ENCODE data around the gene HOXB8. TPM values are rescaled to one million over a fixed set of nuclear protein-coding genes. Genes with fewer than 3 reads are reported as not detected.

The HOXB8 gene
- total and polyA plus RNA-seq, 2 donors, result 0.07 TPM; not detected in 1

DNA sequence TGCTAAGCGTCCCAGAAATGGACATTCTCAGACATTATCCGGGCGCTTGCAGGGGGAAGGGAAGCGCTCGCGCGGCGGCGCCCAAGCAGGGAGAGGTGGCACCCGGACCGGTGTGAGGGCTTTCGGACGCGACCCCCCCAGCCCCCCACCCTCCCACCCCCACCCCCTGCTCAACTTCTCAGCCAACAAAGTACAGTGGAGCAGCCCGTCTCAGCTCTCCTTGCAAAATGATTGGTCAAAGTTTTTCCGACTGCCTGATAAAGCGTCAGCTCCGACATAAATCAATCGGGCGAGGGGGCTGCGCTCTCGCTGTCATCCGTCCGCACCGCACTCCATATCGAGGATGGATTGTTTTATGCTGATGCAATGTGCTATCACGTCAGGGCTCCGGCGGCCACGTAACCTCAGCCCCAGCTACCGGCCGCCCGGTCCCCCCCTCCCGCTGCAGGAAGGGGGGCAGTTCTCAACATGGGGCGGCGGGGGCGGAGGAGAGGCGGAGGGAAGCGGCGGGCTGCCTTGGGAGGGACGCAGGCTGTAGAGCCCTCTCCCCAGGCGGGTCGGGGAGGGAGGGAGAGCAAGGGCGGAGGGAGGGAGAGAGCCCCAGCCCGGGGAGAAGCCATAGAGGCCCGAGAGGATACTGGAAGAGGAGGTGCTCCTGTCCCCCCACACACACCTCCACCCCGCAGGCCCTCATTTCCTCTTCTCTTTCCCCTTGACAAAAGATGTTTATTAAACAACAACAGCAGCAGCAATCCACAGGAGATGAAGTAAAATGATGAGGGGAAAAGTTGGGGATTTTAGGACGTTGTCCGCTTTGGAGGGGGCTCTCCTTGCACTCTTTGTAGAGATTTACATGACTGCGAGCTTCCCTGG lies 11.4 kb upstream of the HOXB8 start, which contains the start of gene HOXB9:
Gene HOXB9, minus strand, starts transcription at position 114 of the 873 bp plus-strand sequence. Its CDS starts 89 bp downstream, at position 25.
- 3% methylated on average over 50 of the region's 50 CpGs for WGBS
- peaks cover 0 to 11% of the 10 kb centered on the region in 2 donors for H3K4me1 ChIP-seq (ENCODE audit: control insufficient read depth in 2 of 2, insufficient read depth in 2 of 2, low read length in 2 of 2)
- no peak within 1 kb of the TSS for H3K27ac ChIP-seq (ENCODE audit: low read depth in 1 of 2, low read length in 1 of 2)
- no peaks in the 10 kb centered on the region for H3K36me3 ChIP-seq (ENCODE audit: control insufficient read depth in 2 of 2, insufficient read depth in 2 of 2, low read length in 1 of 2)
- no peak for DNase-seq (ENCODE audit: low read depth in 6 of 9, low spot score in 9 of 9)
- peaks cover 0 to 9% of the 10 kb centered on the region in 2 donors for H3K9me3 ChIP-seq (ENCODE audit: control insufficient read depth in 2 of 2, insufficient read depth in 1 of 2, low read length in 1 of 2)
- H3K4me3 ChIP-seq (ENCODE audit: low read length in 2 of 2), result peak within 1 kb of the TSS in 1 of 2 donors; percentile 22
- H3K27me3 ChIP-seq (ENCODE audit: control insufficient read depth in 2 of 2, insufficient read depth in 1 of 2, low read length in 1 of 2), result peaks cover 82 to 100% of the 10 kb centered on the region in 2 donors

DNA sequence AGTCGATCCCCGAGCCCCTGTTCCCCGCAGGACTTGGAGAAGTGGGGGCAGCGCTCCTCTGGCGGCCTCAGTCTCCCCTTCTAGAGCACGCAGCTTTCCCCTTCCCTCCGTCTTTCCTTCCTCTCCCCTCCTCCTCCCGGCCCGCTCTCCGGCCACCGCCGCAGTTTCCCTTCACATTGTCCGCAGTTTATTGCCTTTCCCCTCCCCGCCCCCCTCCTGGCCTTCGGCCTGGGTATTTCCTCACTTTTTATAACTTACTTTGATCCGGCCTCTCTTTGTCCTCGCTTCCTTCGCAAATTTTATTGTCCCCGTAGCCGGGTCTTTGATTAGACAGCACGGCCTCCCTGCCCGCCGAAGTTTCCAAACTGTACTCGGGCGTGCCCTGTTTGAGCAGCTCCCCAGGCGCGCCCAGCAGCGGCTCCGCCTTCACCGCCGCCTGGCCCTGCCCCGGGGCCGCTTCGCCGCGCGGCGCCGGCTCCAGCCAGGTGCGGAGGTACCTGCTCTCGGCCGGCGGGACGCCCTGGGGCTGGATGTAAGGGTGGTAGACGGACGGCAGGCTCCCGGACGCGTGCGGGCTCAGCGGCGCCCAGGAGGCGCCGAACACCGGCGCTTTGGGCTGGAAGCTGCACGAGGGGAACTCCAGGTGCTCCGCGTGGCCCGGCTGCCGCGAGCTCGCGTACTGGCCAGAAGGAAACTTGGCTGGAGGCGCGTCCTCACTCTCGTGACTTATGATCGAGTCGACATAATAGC lies 10.6 kb upstream of the HOXB8 start:
- peaks cover 82 to 100% of the 10 kb centered on the region in 2 donors for H3K27me3 ChIP-seq (ENCODE audit: control insufficient read depth in 2 of 2, insufficient read depth in 1 of 2, low read length in 1 of 2)

DNA sequence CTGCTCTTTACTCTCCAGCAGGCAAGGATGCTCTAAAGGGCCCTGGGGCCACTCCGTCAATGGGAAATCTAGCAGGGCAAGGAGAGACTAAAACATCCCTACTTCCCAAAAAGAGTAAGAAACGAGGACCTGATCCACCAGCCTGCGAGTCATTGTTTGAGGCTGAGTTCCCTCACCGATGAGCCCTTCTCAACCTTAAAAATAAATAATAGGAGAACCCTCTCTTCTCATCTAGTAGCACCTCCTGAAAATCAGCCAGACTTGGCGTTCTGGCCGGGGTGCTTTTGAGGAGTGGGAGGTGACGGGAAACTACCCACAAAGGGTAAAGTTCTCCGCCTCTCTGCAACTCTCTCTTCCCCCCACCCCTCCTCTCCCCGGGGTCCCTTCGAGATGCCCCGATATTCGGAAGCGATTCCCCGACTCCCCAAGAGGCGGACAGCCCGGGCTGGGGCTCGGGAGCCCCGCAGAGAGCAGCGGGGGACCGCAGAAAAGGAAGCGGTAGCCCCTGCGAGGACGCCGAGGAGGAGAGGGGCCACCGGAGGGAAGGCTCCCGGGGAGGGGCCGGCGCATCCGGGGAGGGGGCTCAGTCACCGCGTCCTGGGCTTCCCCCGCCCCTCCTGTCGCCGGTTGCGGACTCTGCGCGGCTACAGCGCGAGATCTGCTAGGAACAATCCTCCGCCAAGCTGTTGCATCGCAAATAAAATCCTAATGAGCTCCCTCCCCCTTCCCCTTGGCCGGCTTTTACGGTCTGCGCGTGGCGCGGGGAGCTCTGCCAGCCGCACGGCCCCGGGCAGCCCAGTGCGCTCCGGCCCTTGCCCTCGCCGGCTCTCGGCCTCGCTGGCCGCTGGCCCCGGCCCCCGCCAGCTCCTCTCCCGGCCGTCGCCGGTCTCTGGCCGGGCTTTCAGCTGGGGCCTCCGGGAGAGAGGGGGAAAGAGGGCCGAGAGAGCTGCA lies 9.7 kb upstream of the HOXB8 start:
- H3K4me3 ChIP-seq (ENCODE audit: low read length in 2 of 2), result peak overlapping the region in 1 of 2 donors; percentile 13
- no peak for DNase-seq (ENCODE audit: low read depth in 6 of 9, low spot score in 9 of 9)

More for the DNA sequence above, 10.6 kb upstream of the HOXB8 start:
- peak overlapping the region in 1 of 2 donors; percentile 22 for H3K4me3 ChIP-seq (ENCODE audit: low read length in 2 of 2)
- H3K9me3 ChIP-seq (ENCODE audit: control insufficient read depth in 2 of 2, insufficient read depth in 1 of 2, low read length in 1 of 2), result peaks cover 0 to 9% of the 10 kb centered on the region in 2 donors
- peaks cover 0 to 11% of the 10 kb centered on the region in 2 donors for H3K4me1 ChIP-seq (ENCODE audit: control insufficient read depth in 2 of 2, insufficient read depth in 2 of 2, low read length in 2 of 2)
- under 1% methylated on average over 69 of the region's 69 CpGs for WGBS
- no peak for DNase-seq (ENCODE audit: low read depth in 6 of 9, low spot score in 9 of 9)
- H3K27ac ChIP-seq (ENCODE audit: low read depth in 1 of 2, low read length in 1 of 2), result no peak overlapping the region
- H3K36me3 ChIP-seq (ENCODE audit: control insufficient read depth in 2 of 2, insufficient read depth in 2 of 2, low read length in 1 of 2), result no peaks in the 10 kb centered on the region

DNA sequence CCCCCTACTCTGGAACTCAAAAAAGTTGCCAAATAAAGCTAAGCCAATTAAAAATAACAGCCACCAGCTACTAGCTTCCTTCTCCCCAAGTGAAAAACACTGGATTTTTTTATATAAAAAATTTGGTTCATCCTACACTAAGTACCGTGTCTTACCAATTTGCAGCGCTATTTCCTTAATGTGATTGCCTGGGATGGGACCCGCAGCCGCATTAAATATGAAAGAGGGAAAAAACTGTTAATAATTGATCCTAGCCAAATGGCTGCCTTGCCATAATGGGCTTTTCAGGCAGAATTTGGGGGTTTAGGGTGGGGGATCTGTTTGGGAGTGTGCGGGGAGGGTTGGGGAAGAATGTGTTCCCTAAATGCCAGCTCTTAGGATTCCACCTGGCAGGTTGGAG lies 9.0 kb upstream of the HOXB8 start:
- WGBS, result 71% methylated on average over 5 of the region's 5 CpGs
- no peak for DNase-seq (ENCODE audit: low read depth in 6 of 9, low spot score in 9 of 9)
- H3K27me3 ChIP-seq (ENCODE audit: control insufficient read depth in 2 of 2, insufficient read depth in 1 of 2, low read length in 1 of 2), result peaks cover 86 to 100% of the 10 kb centered on the region in 2 donors
- H3K4me3 ChIP-seq (ENCODE audit: low read length in 2 of 2), result no peak overlapping the region
- H3K4me1 ChIP-seq (ENCODE audit: control insufficient read depth in 2 of 2, insufficient read depth in 2 of 2, low read length in 2 of 2), result peaks cover 0 to 15% of the 10 kb centered on the region in 2 donors
- H3K36me3 ChIP-seq (ENCODE audit: control insufficient read depth in 2 of 2, insufficient read depth in 2 of 2, low read length in 1 of 2), result no peaks in the 10 kb centered on the region
- peaks cover 0 to 17% of the 10 kb centered on the region in 2 donors for H3K9me3 ChIP-seq (ENCODE audit: control insufficient read depth in 2 of 2, insufficient read depth in 1 of 2, low read length in 1 of 2)
- no peak overlapping the region for H3K27ac ChIP-seq (ENCODE audit: low read depth in 1 of 2, low read length in 1 of 2)

More for the DNA sequence above, 9.7 kb upstream of the HOXB8 start:
- H3K27me3 ChIP-seq (ENCODE audit: control insufficient read depth in 2 of 2, insufficient read depth in 1 of 2, low read length in 1 of 2), result peaks cover 82 to 100% of the 10 kb centered on the region in 2 donors
- no peak overlapping the region for H3K27ac ChIP-seq (ENCODE audit: low read depth in 1 of 2, low read length in 1 of 2)
- peaks cover 0 to 11% of the 10 kb centered on the region in 2 donors for H3K4me1 ChIP-seq (ENCODE audit: control insufficient read depth in 2 of 2, insufficient read depth in 2 of 2, low read length in 2 of 2)
- 2% methylated on average over 66 of the region's 66 CpGs for WGBS
- no peaks in the 10 kb centered on the region for H3K36me3 ChIP-seq (ENCODE audit: control insufficient read depth in 2 of 2, insufficient read depth in 2 of 2, low read length in 1 of 2)
- H3K9me3 ChIP-seq (ENCODE audit: control insufficient read depth in 2 of 2, insufficient read depth in 1 of 2, low read length in 1 of 2), result peaks cover 0 to 14% of the 10 kb centered on the region in 2 donors

DNA sequence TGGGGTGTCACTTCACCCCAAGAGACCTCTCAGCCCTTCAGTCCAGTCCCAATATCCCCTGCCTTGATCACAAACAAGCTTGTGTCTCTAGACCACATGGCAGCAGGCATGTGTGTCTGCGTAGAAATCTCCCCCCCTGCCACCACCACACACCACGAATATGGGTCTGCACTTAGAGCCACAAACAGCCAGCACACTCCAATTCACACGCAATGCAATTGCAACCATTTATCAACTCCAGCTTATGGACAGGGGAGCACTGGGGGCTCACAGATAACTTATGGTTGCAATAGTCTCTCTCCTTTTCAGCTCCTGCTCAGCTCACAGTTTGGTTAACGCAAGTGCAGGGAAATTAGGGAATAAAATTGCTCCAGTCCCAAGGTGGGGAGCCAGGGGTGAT lies 8.5 kb upstream of the HOXB8 start:
- peaks cover 0 to 17% of the 10 kb centered on the region in 2 donors for H3K9me3 ChIP-seq (ENCODE audit: control insufficient read depth in 2 of 2, insufficient read depth in 1 of 2, low read length in 1 of 2)
- peaks cover 0 to 20% of the 10 kb centered on the region in 2 donors for H3K4me1 ChIP-seq (ENCODE audit: control insufficient read depth in 2 of 2, insufficient read depth in 2 of 2, low read length in 2 of 2)
- peaks cover 91 to 100% of the 10 kb centered on the region in 2 donors for H3K27me3 ChIP-seq (ENCODE audit: control insufficient read depth in 2 of 2, insufficient read depth in 1 of 2, low read length in 1 of 2)
- no peak overlapping the region for H3K27ac ChIP-seq (ENCODE audit: low read depth in 1 of 2, low read length in 1 of 2)
- no peak overlapping the region for H3K4me3 ChIP-seq (ENCODE audit: low read length in 2 of 2)
- H3K36me3 ChIP-seq (ENCODE audit: control insufficient read depth in 2 of 2, insufficient read depth in 2 of 2, low read length in 1 of 2), result no peaks in the 10 kb centered on the region
- DNase-seq (ENCODE audit: low read depth in 6 of 9, low spot score in 9 of 9), result no peak
- 80% methylated on average over 4 of the region's 4 CpGs for WGBS

DNA sequence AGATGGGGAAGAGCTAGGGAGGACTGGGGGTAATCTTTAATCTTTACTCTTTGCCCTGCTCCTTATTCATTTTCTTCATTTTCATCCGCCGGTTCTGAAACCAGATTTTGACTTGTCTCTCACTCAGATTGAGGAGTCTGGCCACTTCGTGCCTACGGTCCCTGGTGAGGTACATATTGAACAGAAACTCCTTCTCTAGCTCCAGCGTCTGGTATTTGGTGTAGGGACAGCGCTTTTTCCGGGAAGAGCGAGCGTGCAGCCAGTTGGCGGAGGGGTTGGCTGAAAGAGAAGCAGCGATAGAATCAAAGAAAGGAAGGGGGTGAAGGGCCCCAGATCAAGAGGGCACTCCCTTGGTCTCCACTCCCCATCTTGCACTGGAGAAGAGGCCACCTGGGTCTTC lies 7.8 kb upstream of the HOXB8 start:
- H3K27me3 ChIP-seq (ENCODE audit: control insufficient read depth in 2 of 2, insufficient read depth in 1 of 2, low read length in 1 of 2), result peaks cover 93 to 100% of the 10 kb centered on the region in 2 donors
- WGBS, result 89% methylated on average over 11 of the region's 11 CpGs

DNA sequence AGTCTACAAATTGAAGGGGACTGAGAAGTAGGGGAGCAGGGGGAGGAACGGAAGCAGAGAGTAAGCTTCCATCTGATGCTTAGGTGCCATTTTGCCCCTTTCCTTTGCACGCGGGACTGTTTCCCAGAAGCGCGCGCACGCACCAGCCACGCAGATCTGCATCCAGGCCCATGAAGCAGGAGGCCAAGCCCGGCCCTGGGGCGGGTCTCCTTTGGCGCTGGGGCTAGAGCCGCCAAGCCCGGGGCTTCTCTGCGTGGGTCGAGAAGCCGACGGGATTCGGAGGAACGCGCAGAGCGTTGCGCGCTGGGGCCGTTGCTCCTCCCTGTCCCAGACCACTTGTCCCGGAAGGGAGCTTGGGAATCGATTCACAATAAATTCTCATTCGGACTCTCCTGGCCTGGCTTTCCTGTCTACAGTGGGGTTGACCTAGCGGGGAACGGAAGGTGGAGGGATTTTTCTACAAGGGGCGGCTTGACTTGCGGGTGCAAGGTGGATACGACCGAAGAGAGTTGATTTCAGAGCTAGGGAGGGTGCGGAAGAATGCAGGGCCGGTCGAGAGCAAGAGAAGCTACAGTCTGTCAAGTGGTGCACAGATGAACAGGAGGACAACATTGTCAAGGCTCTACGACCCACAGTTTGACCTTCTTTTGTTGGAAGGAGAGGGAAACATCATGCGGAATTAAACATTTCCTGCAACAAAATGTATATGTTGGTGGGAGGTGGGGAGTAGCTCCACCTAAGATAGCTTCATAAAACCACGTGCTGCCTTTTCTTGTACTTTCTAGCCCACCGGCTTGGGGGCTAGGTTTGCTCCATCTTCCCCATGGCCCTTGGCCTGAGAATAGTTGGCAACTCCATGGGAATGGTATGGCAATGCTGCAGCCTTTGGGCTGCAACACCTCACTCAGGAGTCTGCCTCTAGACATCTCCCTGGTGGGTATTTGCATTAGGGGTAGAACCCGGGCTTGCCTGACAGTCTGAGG lies 6.6 kb upstream of the HOXB8 start:
- H3K4me3 ChIP-seq (ENCODE audit: low read length in 2 of 2), result no peak overlapping the region
- H3K27ac ChIP-seq (ENCODE audit: low read depth in 1 of 2, low read length in 1 of 2), result no peak overlapping the region
- no peak for DNase-seq (ENCODE audit: low read depth in 6 of 9, low spot score in 9 of 9)
- H3K27me3 ChIP-seq (ENCODE audit: control insufficient read depth in 2 of 2, insufficient read depth in 1 of 2, low read length in 1 of 2), result peaks cover 94 to 100% of the 10 kb centered on the region in 2 donors
- H3K9me3 ChIP-seq (ENCODE audit: control insufficient read depth in 2 of 2, insufficient read depth in 1 of 2, low read length in 1 of 2), result peaks cover 0 to 29% of the 10 kb centered on the region in 2 donors
- WGBS, result 84% methylated on average over 41 of the region's 41 CpGs
- no peaks in the 10 kb centered on the region for H3K36me3 ChIP-seq (ENCODE audit: control insufficient read depth in 2 of 2, insufficient read depth in 2 of 2, low read length in 1 of 2)
- H3K4me1 ChIP-seq (ENCODE audit: control insufficient read depth in 2 of 2, insufficient read depth in 2 of 2, low read length in 2 of 2), result peaks cover 0 to 22% of the 10 kb centered on the region in 2 donors

More for the DNA sequence above, 7.8 kb upstream of the HOXB8 start:
- Histone ChIP-seq H3K36me3 (ENCODE audit: control insufficient read depth in 2 of 2, insufficient read depth in 2 of 2, low read length in 1 of 2) (no peaks in the 10 kb centered on the region), H3K4me1 (ENCODE audit: control insufficient read depth in 2 of 2, insufficient read depth in 2 of 2, low read length in 2 of 2) (peaks cover 0 to 22% of the 10 kb centered on the region in 2 donors), H3K4me3 (ENCODE audit: low read length in 2 of 2) (no peak overlapping the region), H3K27ac (ENCODE audit: low read depth in 1 of 2, low read length in 1 of 2) (no peak overlapping the region), H3K9me3 (ENCODE audit: control insufficient read depth in 2 of 2, insufficient read depth in 1 of 2, low read length in 1 of 2) (peaks cover 0 to 21% of the 10 kb centered on the region in 2 donors)
- no peak for DNase-seq (ENCODE audit: low read depth in 6 of 9, low spot score in 9 of 9)
